ENCODE measurements around the gene URB1. TPM values are rescaled to one million over a fixed set of nuclear protein-coding genes. Genes with fewer than 3 reads are reported as not detected.

The URB1 gene
- total and polyA plus RNA-seq, 2 experiments from 2014 or later, result 7.7 to 44.1 TPM

DNA sequence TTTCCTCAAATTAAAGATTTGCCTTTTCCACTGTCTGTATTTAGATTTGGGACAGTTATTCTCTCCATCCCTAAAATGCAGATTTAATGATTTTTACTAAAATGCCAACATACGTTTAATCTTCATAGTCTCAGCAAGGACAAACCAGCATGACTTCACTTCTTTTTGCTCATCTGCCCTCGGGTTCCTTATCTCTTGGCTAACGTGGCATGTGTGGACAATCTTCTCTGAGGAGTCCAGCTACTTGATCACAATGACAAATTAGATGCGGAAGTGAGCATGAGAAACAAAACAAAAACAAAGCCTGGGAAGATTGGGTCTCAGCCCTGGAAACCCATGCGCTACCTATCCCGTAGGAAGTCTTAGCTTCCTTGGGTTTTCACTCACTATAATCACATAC, 93.1 kb downstream of the URB1 start:
- DNase-seq (ENCODE audit: low spot score), result no peak
- no peaks in the 10 kb centered on the region for H3K36me3 ChIP-seq (ENCODE audit: insufficient read depth)
- TF ChIP-seq EZH2phosphoT487 (IDR thresholded peaks at IDR 0.05; ENCODE audit: unreplicated experiment), result no peak
- no peak for TF ChIP-seq ZNF462 (CRISPR knock-in tag; IDR thresholded peaks at IDR 0.05)
- TF ChIP-seq, protein P1, sequence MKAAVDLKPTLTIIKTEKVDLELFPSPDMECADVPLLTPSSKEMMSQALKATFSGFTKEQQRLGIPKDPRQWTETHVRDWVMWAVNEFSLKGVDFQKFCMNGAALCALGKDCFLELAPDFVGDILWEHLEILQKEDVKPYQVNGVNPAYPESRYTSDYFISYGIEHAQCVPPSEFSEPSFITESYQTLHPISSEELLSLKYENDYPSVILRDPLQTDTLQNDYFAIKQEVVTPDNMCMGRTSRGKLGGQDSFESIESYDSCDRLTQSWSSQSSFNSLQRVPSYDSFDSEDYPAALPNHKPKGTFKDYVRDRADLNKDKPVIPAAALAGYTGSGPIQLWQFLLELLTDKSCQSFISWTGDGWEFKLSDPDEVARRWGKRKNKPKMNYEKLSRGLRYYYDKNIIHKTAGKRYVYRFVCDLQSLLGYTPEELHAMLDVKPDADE (IDR thresholded peaks at IDR 0.05), result no peak
- TF ChIP-seq EZH2 (IDR thresholded peaks at IDR 0.05; ENCODE audit: low read depth, unreplicated experiment), result no peak
- no peak for TF ChIP-seq ZNF114 (CRISPR knock-in tag; IDR thresholded peaks at IDR 0.05)
- no peak for TF ChIP-seq POLR2AphosphoS5 (IDR thresholded peaks at IDR 0.05; ENCODE audit: low read depth)
- no peak for TF ChIP-seq CTCF (conservative IDR thresholded peaks at IDR 0.05; ENCODE audit: low read depth in 2 of 2)
- no peak for TF ChIP-seq CREB1 (CRISPR knock-in tag; IDR thresholded peaks at IDR 0.05; ENCODE audit: low read depth)
- no peak for TF ChIP-seq JUNB (IDR thresholded peaks at IDR 0.05; ENCODE audit: unreplicated experiment)
- TF ChIP-seq, protein P2, sequence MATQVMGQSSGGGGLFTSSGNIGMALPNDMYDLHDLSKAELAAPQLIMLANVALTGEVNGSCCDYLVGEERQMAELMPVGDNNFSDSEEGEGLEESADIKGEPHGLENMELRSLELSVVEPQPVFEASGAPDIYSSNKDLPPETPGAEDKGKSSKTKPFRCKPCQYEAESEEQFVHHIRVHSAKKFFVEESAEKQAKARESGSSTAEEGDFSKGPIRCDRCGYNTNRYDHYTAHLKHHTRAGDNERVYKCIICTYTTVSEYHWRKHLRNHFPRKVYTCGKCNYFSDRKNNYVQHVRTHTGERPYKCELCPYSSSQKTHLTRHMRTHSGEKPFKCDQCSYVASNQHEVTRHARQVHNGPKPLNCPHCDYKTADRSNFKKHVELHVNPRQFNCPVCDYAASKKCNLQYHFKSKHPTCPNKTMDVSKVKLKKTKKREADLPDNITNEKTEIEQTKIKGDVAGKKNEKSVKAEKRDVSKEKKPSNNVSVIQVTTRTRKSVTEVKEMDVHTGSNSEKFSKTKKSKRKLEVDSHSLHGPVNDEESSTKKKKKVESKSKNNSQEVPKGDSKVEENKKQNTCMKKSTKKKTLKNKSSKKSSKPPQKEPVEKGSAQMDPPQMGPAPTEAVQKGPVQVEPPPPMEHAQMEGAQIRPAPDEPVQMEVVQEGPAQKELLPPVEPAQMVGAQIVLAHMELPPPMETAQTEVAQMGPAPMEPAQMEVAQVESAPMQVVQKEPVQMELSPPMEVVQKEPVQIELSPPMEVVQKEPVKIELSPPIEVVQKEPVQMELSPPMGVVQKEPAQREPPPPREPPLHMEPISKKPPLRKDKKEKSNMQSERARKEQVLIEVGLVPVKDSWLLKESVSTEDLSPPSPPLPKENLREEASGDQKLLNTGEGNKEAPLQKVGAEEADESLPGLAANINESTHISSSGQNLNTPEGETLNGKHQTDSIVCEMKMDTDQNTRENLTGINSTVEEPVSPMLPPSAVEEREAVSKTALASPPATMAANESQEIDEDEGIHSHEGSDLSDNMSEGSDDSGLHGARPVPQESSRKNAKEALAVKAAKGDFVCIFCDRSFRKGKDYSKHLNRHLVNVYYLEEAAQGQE (IDR thresholded peaks at IDR 0.05; ENCODE audit: unreplicated experiment), result no peak
- TF ChIP-seq ZNF331 (CRISPR knock-in tag; IDR thresholded peaks at IDR 0.05; ENCODE audit: low read depth), result no peak
- TF ChIP-seq STAT1 (IDR thresholded peaks at IDR 0.05; ENCODE audit: unreplicated experiment), result no peak

More for the DNA sequence above, 93.1 kb downstream of the URB1 start:
- Histone ChIP-seq H3K79me2 (replicated peaks; ENCODE audit: insufficient read depth) (no peaks in the 10 kb centered on the region), H3K27me3 (ENCODE audit: insufficient read depth) (no peaks in the 10 kb centered on the region), H4K20me1 (replicated peaks; ENCODE audit: insufficient read depth) (no peaks in the 10 kb centered on the region; the same call in 1 of the 2 replicates), H3K4me1 (ENCODE audit: insufficient read depth) (no peaks in the 10 kb centered on the region), H2AFZ (no peak overlapping the region), H3K4me2 (no peak overlapping the region), H3K9me2 (ENCODE audit: insufficient read depth) (0 out of 2 replicates have a peak, but pooled peaks cover 2% of the 10 kb centered on the region), H3K4me3 (no peak overlapping the region), H3F3A (replicated peaks; ENCODE audit: low read depth) (no peaks in the 10 kb centered on the region), H3K27ac (ENCODE audit: low read depth) (no peak overlapping the region)
- Mint-ChIP-seq H3K27me3 (ENCODE audit: insufficient read depth, low read depth, poor library complexity) (no peaks in the 10 kb centered on the region), H3K4me1 (no peaks in the 10 kb centered on the region), H3K4me3 (no peak overlapping the region), H3K36me3 (ENCODE audit: low read depth) (peaks cover 12% of the 10 kb centered on the region), H3K27ac (no peak overlapping the region), H3K9me3 (no peaks in the 10 kb centered on the region)
- no peak for ATAC-seq
